BE2C (cell line): ENCODE measurements around the gene MAGOH.
"Not testable (repeated sequence)": the region's sequence is repeated elsewhere in the genome, so short reads cannot be mapped to it uniquely, and the experiment has no call there.

Experiments
- DNase-seq: peaks from one replicate; pipeline ENCODE4 v3.0.0-alpha.2; 2020
- H3K27me3 ChIP-seq: fragments of 250-450 bp; sonication (Bioruptor Pico); 2 replicates; pipeline ENCODE4 v1.5.1; 2020; ENCODE audit warnings: mild to moderate bottlenecking
- H3K36me3 ChIP-seq: fragments of 250-450 bp; sonication (Bioruptor Pico); 2 replicates; pipeline ENCODE4 v1.5.1; 2020; ENCODE audit warnings: mild to moderate bottlenecking
- H3K4me1 ChIP-seq: fragments of 250-450 bp; sonication (Bioruptor Pico); 2 replicates; pipeline ENCODE4 v1.5.1; 2020
- H3K4me3 ChIP-seq: 2 replicates; pipeline ENCODE4 v1.5.1; 2011; ENCODE audit warnings: low read depth, low read length
- H3K9me3 ChIP-seq: fragments of 250-450 bp; sonication (Bioruptor Pico); 2 replicates; pipeline ENCODE4 v1.5.1; 2020
- CTCF ChIP-seq: IDR thresholded peaks from 2 replicates; pipeline ENCODE4 v1.5.1; 2012; ENCODE audit warnings: mild to moderate bottlenecking, low read depth, low read length

The MAGOH gene

GRCh38 chr1:53188099-53188498 lies 50.2 kb downstream of the MAGOH start:
- TF ChIP-seq CTCF: no peak
- no peak overlapping the region for H3K4me3 ChIP-seq
- H3K36me3 ChIP-seq: no peaks in the 10 kb centered on the region
- DNase-seq: no peak
- no peaks in the 10 kb centered on the region for H3K27me3 ChIP-seq
- no peaks in the 10 kb centered on the region for H3K4me1 ChIP-seq
- no peaks in the 10 kb centered on the region for H3K9me3 ChIP-seq

- no peak for DNase-seq
- Histone ChIP-seq H3K9me3 (no peaks in the 10 kb centered on the region), H3K4me1 (no peaks in the 10 kb centered on the region), H3K36me3 (no peaks in the 10 kb centered on the region), H3K27me3 (no peaks in the 10 kb centered on the region), H3K4me3 (no peak overlapping the region)
- TF ChIP-seq CTCF: no peak
Observed at GRCh38 chr1:53187401-53187800, 50.9 kb downstream of the MAGOH start.

- no peaks in the 10 kb centered on the region for H3K36me3 ChIP-seq
- no peak overlapping the region for H3K4me3 ChIP-seq
- H3K27me3 ChIP-seq: no peaks in the 10 kb centered on the region
- H3K9me3 ChIP-seq: no peaks in the 10 kb centered on the region
- no peak for TF ChIP-seq CTCF
- no peak for DNase-seq
- H3K4me1 ChIP-seq: no peaks in the 10 kb centered on the region
Observed at GRCh38 chr1:53186533-53186932, 51.8 kb downstream of the MAGOH start.

GRCh38 chr1:53185955-53186297 lies 52.4 kb downstream of the MAGOH start:
- H3K4me3 ChIP-seq, H3K4me1 ChIP-seq, H3K9me3 ChIP-seq, DNase-seq, H3K27me3 ChIP-seq, H3K36me3 ChIP-seq: not testable (repeated sequence)

GRCh38 chr1:53183095-53183990 lies 55.0 kb downstream of the MAGOH start:
- H3K4me1 ChIP-seq: no peaks in the 10 kb centered on the region
- TF ChIP-seq CTCF: no peak
- H3K27me3 ChIP-seq: no peaks in the 10 kb centered on the region
- H3K4me3 ChIP-seq: no peak overlapping the region
- H3K9me3 ChIP-seq: no peaks in the 10 kb centered on the region
- H3K36me3 ChIP-seq: no peaks in the 10 kb centered on the region
- DNase-seq: no peak

GRCh38 chr1:53182716-53183094 lies 55.6 kb downstream of the MAGOH start:
- Histone ChIP-seq H3K4me3 (no peak overlapping the region), H3K9me3 (no peaks in the 10 kb centered on the region), H3K4me1 (no peaks in the 10 kb centered on the region), H3K36me3 (no peaks in the 10 kb centered on the region), H3K27me3 (no peaks in the 10 kb centered on the region)
- no peak for TF ChIP-seq CTCF
- DNase-seq: no peak
